Measurements from ENCODE around the gene VANGL1. TPM values are rescaled to one million over a fixed set of nuclear protein-coding genes. Genes with fewer than 3 reads are reported as not detected.

Gene VANGL1
- total RNA-seq, 1 experiment from 2014 or later: 13.6 TPM

DNA sequence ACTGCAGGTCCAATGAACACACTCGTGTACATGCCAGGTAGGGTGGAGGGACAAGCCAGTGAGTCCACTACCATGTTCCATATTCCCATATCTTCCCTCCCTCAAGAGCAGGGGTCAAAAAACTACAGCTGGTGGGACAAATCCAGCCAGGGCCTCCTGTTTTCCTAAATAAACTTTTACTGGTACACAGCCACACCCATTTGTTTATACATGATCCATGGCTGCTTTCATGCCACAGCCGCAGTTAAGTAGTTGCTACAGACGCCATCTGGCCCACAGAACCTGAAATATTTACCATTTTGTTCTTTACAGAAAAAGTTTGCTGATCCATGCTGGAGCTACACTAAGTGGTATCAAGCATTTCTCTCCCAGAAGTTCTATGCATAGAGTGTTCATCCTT lies 84.4 kb downstream of the VANGL1 start:
- Histone ChIP-seq H2BK12ac (ENCODE audit: insufficient read length, low read depth, low read length) (no peak overlapping the region), H3K79me1 (ENCODE audit: insufficient read depth, low read depth, low read length, poor library complexity, severe bottlenecking) (no peaks in the 10 kb centered on the region), H4K5ac (ENCODE audit: insufficient read length, low read depth, low read length) (no peak overlapping the region), H2BK5ac (ENCODE audit: insufficient read length, low read length) (no peak overlapping the region), H2BK20ac (ENCODE audit: low read depth, low read length, poor library complexity, severe bottlenecking) (no peak overlapping the region), H3K14ac (ENCODE audit: insufficient read depth, low read length) (no peak overlapping the region), H4K20me1 (ENCODE audit: control insufficient read depth, insufficient read depth, insufficient read length) (no peaks in the 10 kb centered on the region), H3K27ac (ENCODE audit: insufficient read length, low read depth, low read length) (no peak overlapping the region), H3K9ac (ENCODE audit: extremely low read depth, insufficient read length, low read length) (no peak overlapping the region), H4K91ac (ENCODE audit: insufficient read length, low read depth, low read length) (no peak overlapping the region), H3K18ac (ENCODE audit: insufficient read length, low read depth, low read length) (no peak overlapping the region), H3K4me1 (ENCODE audit: insufficient read depth, low read length) (no peaks in the 10 kb centered on the region), H3K23me2 (ENCODE audit: insufficient read length, low read depth, low read length, poor library complexity, severe bottlenecking) (no peaks in the 10 kb centered on the region), H2BK120ac (ENCODE audit: low read depth, low read length, poor library complexity, severe bottlenecking) (no peak overlapping the region), H3K4ac (ENCODE audit: low read depth, low read length) (no peak overlapping the region), H3K56ac (ENCODE audit: insufficient read length, low read depth, low read length) (no peak overlapping the region), H4K8ac (replicated peaks; ENCODE audit: insufficient read length, low read depth, low read length) (no peak overlapping the region), H3K27me3 (ENCODE audit: insufficient read depth, low read length) (no peaks in the 10 kb centered on the region), H3T11ph (ENCODE audit: low read length) (no peak overlapping the region), H2BK15ac (ENCODE audit: low read depth, low read length) (no peak overlapping the region), H2AK5ac (ENCODE audit: insufficient read length, low read length) (no peak overlapping the region), H3K79me2 (ENCODE audit: insufficient read depth, low read length) (no peaks in the 10 kb centered on the region), H3K23ac (ENCODE audit: insufficient read length, low read depth, low read length) (no peak overlapping the region), H3K4me2 (ENCODE audit: insufficient read depth, insufficient read length, low read length) (no peak overlapping the region), H3K9me3 (ENCODE audit: control insufficient read depth, low read depth, low read length) (no peaks in the 10 kb centered on the region), H2AFZ (ENCODE audit: low read length) (no peak overlapping the region)
- H3K4me1 Mint-ChIP-seq: peaks cover 8 to 9% of the 10 kb centered on the region in 2 experiments
- H3K27me3 Mint-ChIP-seq (ENCODE audit: low read depth): no peaks in the 10 kb centered on the region
- no peaks in the 10 kb centered on the region for H3K36me3 Mint-ChIP-seq (ENCODE audit: insufficient read depth in 1 of 3, low read depth in 3 of 3)
- H3K9me3 Mint-ChIP-seq: no peaks in the 10 kb centered on the region
- no peak for DNase-seq
- TF ChIP-seq, protein P1, sequence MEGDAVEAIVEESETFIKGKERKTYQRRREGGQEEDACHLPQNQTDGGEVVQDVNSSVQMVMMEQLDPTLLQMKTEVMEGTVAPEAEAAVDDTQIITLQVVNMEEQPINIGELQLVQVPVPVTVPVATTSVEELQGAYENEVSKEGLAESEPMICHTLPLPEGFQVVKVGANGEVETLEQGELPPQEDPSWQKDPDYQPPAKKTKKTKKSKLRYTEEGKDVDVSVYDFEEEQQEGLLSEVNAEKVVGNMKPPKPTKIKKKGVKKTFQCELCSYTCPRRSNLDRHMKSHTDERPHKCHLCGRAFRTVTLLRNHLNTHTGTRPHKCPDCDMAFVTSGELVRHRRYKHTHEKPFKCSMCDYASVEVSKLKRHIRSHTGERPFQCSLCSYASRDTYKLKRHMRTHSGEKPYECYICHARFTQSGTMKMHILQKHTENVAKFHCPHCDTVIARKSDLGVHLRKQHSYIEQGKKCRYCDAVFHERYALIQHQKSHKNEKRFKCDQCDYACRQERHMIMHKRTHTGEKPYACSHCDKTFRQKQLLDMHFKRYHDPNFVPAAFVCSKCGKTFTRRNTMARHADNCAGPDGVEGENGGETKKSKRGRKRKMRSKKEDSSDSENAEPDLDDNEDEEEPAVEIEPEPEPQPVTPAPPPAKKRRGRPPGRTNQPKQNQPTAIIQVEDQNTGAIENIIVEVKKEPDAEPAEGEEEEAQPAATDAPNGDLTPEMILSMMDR (conservative IDR thresholded peaks at IDR 0.05): no peak
- no peak overlapping the region for H3K27ac Mint-ChIP-seq
- no peak overlapping the region for H3K4me3 Mint-ChIP-seq
- no CpG with 5 or more reads among the region's 3 CpGs for WGBS (ENCODE audit: extremely low coverage, insufficient read length, low lambda C conversion rate)

Measured in H9 (cell line).